DND-41 (cell line): ENCODE data around the gene FAM78A.

Experiments used
- ATAC-seq: fragments of 200-7000 bp; cut with Tn5 transposase; 3 replicates; pipeline ENCODE4 v1.9.1; 2021; ENCODE audit warnings: low read depth; ENCODE audit not compliant: insufficient read depth
- DNase-seq: peaks from one replicate; pipeline ENCODE4 v3.0.0-alpha.2; 2020
- H2AFZ ChIP-seq: 2 replicates; pipeline ENCODE4 v1.6.0; 2012; ENCODE audit warnings: low read depth, low read length
- H3K27ac ChIP-seq: 2 replicates; pipeline ENCODE4 v1.5.1; 2012; ENCODE audit warnings: low read length, inconsistent platforms
- H3K27me3 ChIP-seq: fragments of 200-600 bp; sonication (generic); 2 replicates; pipeline ENCODE4 v1.6.0; 2012; ENCODE audit warnings: low read length, mild to moderate bottlenecking, inconsistent platforms; ENCODE audit not compliant: insufficient read depth, poor library complexity
- H3K36me3 ChIP-seq: 2 replicates; pipeline ENCODE4 v1.5.1; 2012; ENCODE audit warnings: low read length, inconsistent platforms; ENCODE audit not compliant: insufficient read depth
- H3K4me1 ChIP-seq: 2 replicates; pipeline ENCODE4 v1.5.1; 2012; ENCODE audit warnings: mild to moderate bottlenecking, low read length; ENCODE audit not compliant: insufficient read depth
- H3K4me2 ChIP-seq: 2 replicates; pipeline ENCODE4 v1.6.0; 2012; ENCODE audit warnings: mild to moderate bottlenecking, moderate library complexity, low read length, inconsistent platforms; ENCODE audit not compliant: insufficient read depth
- H3K4me3 ChIP-seq, 2 experiments: fragments of 200-600 bp in 1 of 2; shearing (Covaris generic) in 1 of 2; 2 replicates each; pipeline ENCODE4 v1.5.1; 2012 to 2016; ENCODE audit warnings: inconsistent platforms in 2 of 2, low read length in 2 of 2, mild to moderate bottlenecking in 2 of 2, low read depth in 1 of 2, moderate library complexity in 1 of 2
- H3K79me2 ChIP-seq: 2 replicates; pipeline ENCODE4 v1.6.0; 2012; ENCODE audit warnings: low read length, inconsistent platforms; ENCODE audit not compliant: insufficient read depth
- H3K9ac ChIP-seq: 2 replicates; pipeline ENCODE4 v1.6.0; 2012; ENCODE audit warnings: low read depth, mild to moderate bottlenecking, inconsistent platforms, low read length, moderate library complexity
- H3K9me3 ChIP-seq: 2 replicates; pipeline ENCODE4 v1.5.1; 2012; ENCODE audit warnings: low read length, moderate library complexity, mild to moderate bottlenecking, inconsistent platforms; ENCODE audit not compliant: insufficient read depth, severe bottlenecking
- H4K20me1 ChIP-seq: 2 replicates; pipeline ENCODE4 v1.6.0; 2012; ENCODE audit warnings: low read length; ENCODE audit not compliant: insufficient read depth
- CTCF ChIP-seq: IDR thresholded peaks from 2 replicates; pipeline ENCODE4 v1.5.1; 2012; ENCODE audit warnings: borderline replicate concordance, low read length, moderate library complexity, mild to moderate bottlenecking; ENCODE audit not compliant: poor library complexity, severe bottlenecking; ENCODE audit errors: extremely low read depth
- EZH2 ChIP-seq: IDR thresholded peaks from 3 replicates; pipeline ENCODE4 v1.6.1; 2012; ENCODE audit warnings: borderline replicate concordance, low read depth, mild to moderate bottlenecking, moderate library complexity, low read length, inconsistent platforms; ENCODE audit not compliant: severe bottlenecking

Gene FAM78A

GRCh38 chr9:131238402-131239021, 37.8 kb downstream of the FAM78A start:
- no peaks in the 10 kb centered on the region for H3K79me2 ChIP-seq
- TF ChIP-seq EZH2 (no peak), CTCF (no peak)
- peak overlapping the region; percentile 67 for H3K4me2 ChIP-seq
- peak overlapping the region; percentile 60 for H3K9ac ChIP-seq
- ATAC-seq (peak; percentile 15), DNase-seq (no peak)
- no peaks in the 10 kb centered on the region for H3K27me3 ChIP-seq
- peaks cover 28% of the 10 kb centered on the region for H3K4me1 ChIP-seq
- H2AFZ ChIP-seq = peak overlapping the region; percentile 83
- peak overlapping the region in 1 of 2 experiments; percentile 39; a peak in 2 of 4 replicates for H3K4me3 ChIP-seq
- H4K20me1 ChIP-seq = no peaks in the 10 kb centered on the region
- H3K36me3 ChIP-seq = peaks cover 21% of the 10 kb centered on the region
- H3K27ac ChIP-seq = peak overlapping the region; percentile 98
- no peaks in the 10 kb centered on the region for H3K9me3 ChIP-seq

DNA sequence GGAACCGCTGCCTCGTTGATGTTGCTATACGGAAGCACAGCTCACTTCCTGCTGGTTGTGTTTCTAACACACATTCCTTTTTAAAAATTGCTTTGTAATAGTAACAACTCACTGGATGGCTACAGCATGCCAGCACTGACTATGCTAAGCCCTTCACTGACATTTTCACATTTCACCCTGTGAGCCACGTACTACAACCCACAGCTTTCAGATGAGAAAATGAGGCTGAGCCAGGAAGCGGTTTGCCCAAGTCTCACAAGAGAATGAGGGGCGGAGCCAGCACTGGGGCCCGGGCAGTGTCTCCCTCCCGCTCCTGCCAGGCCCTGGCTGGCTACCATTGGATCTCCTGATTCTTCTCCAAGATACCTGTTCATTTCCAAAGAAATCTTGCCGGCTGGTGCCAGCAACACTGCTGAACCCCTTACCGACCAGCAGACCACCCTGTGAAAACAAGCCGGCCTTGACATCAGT, 38.3 kb downstream of the FAM78A start:
- TF ChIP-seq CTCF (no peak), EZH2 (no peak)
- peak; percentile 92 for DNase-seq
- Histone ChIP-seq H3K36me3 (peaks cover 26% of the 10 kb centered on the region), H3K4me3 (peak overlapping the region in 1 of 2 experiments; percentile 42; a peak in 2 of 4 replicates), H4K20me1 (no peaks in the 10 kb centered on the region), H3K4me2 (peak overlapping the region; percentile 67), H2AFZ (peak overlapping the region; percentile 83), H3K79me2 (no peaks in the 10 kb centered on the region), H3K9ac (peak overlapping the region; percentile 60), H3K27ac (peak overlapping the region; percentile 98), H3K4me1 (peaks cover 28% of the 10 kb centered on the region), H3K27me3 (no peaks in the 10 kb centered on the region), H3K9me3 (no peaks in the 10 kb centered on the region)
- ATAC-seq = peak; percentile 99

DNA sequence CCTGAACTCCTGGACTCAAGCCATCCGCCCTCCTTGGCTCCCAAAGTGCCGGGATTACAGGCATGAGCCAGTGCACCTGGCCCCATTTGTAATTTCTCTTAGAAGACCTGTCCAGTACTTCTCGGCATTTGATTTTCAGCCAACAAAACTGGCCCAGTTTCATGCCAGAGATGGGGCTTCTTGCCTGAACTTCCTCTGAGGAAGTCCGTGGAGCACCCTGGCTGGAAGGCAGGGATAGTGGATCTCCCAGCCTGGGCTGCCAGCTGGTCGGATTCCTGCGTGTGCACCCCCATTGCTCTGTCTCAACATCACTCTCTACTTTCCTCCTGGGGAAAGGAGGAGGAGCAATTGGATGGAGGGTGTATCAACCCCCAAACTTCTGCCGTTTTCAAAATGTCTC, 39.0 kb downstream of the FAM78A start:
- peak overlapping the region; percentile 67 for H3K4me2 ChIP-seq
- peak overlapping the region in 1 of 2 experiments; percentile 27; a peak in 1 of 4 replicates for H3K4me3 ChIP-seq
- H3K9me3 ChIP-seq = no peaks in the 10 kb centered on the region
- no peaks in the 10 kb centered on the region for H3K79me2 ChIP-seq
- H3K27me3 ChIP-seq = no peaks in the 10 kb centered on the region
- peak overlapping the region; percentile 60 for H3K9ac ChIP-seq
- peaks cover 28% of the 10 kb centered on the region for H3K4me1 ChIP-seq
- no peak for DNase-seq
- peaks cover 30% of the 10 kb centered on the region for H3K36me3 ChIP-seq
- H3K27ac ChIP-seq = peak overlapping the region; percentile 98
- no peak for TF ChIP-seq EZH2
- TF ChIP-seq CTCF = no peak
- no peaks in the 10 kb centered on the region for H4K20me1 ChIP-seq
- H2AFZ ChIP-seq = peak overlapping the region; percentile 59; the same call in 1 of the 2 replicates
- ATAC-seq = no peak
